Epithelial cell of prostate (primary cell): ENCODE data around the gene UIMC1.
"Not testable (repeated sequence)": the region's sequence is repeated elsewhere in the genome, so short reads cannot be mapped to it uniquely, and the experiment has no call there.

Experiments used
- DNase-seq: peaks from one replicate; pipeline ENCODE4 v3.0.0-alpha.2; 2011; ENCODE audit warnings: low read depth, low spot score
- H3K27ac ChIP-seq: fragments of 450-650 bp; 2 replicates; pipeline ENCODE4 v1.5.1; 2017; ENCODE audit warnings: mild to moderate bottlenecking

The UIMC1 gene

DNA sequence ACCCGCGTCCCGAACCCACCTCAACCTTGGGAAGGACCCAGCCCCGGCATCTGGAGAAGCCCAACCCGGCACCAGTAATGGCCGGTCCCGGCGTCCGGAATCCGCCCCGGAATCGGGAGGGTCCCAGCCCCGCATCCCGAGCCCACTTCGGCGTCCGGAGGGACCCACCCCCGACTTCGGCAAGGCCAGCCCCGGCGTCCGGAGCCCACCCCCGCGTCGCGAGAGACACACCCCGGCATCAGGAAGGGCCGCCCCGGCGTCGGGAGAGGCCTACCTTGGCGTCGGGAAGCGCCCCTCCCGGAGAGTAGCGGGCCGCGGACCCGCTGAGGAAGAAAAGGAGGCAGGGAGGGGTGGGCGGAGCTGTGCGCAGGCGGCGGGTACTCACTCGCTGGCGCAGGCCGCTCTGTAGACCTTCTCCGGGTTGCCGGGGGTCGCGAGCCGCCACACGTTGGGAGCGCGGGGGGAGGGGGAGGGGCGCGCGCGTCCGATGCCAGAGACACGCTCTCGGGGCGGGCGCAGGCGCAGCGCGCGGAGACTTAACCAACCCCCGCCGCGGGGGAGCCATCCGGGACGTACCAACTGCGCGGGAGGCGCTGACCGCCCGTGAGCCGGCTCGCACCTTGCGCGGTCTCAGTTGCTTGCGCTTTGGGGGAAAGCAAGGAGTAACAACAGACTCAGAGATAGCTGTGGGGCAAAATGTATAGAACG, at the start of gene UIMC1:
Gene UIMC1, minus strand, starts transcription at position 515 of the 708 bp plus-strand sequence. CDS start 24,164 bp downstream, outside the sequence.
- DNase-seq: peak; percentile 64
- H3K27ac ChIP-seq: peak within 1 kb of the TSS; percentile 80

DNA sequence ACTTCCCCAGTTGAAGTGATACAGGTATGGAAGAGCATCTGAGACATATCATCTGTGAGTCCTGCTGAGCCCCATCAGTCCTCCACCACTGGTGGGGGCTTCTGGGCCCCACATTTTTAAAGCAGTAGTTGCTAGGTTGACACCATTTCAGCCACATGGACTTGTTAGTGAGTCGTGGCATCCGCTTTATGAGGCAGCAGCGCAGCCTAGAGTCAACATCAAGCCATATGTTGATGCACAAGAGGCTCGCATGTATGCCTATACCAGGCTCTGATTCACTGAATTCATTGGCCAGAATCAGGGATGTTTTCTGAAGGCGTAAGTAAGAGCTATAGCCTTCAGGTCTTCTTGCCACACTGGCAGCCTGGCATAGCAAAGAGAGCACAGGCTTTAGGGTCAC, 42.7 kb upstream of the UIMC1 start:
- no peak overlapping the region for H3K27ac ChIP-seq
- DNase-seq: no peak

DNA sequence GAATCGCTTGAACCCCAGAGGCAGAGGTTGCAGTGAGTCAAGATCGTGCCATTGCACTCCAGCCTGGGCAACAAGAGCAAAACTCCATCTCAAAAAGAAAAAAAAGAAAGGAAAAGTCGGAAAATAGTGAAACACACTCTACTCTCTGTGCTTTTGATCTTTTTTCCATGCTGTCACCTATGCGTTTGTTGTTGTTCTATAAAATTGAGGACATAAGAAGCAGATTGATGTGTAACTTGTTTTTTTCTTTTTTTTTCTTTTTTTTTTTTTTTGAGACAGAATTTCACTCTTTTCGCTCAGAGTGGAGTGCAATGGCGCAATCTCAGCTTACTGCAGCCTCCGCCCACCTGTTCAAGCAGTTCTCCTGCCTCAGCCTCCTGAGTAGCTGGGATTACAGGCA, 42.0 kb upstream of the UIMC1 start:
- not testable (repeated sequence) for DNase-seq
- H3K27ac ChIP-seq: peak overlapping the region; percentile 54

DNA sequence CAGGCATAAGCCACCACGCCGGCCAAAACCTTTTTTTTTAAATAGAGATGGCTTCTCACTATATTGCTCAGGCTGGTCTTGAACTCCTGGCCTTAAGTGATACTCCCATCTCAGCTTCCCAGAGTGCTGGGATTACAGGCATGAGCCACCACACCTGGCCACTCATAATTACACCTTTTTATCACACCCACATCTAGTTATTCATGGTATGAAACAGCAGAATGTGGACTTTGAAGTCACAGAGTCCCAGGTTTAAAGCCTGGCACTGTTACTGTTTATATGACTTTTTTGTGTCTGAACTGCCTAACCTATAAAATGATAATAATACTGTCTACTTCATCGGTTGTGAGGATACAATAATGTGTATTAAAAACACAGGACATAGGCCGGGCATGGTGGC, 39.1 kb upstream of the UIMC1 start:
- H3K27ac ChIP-seq: no peak overlapping the region

DNA sequence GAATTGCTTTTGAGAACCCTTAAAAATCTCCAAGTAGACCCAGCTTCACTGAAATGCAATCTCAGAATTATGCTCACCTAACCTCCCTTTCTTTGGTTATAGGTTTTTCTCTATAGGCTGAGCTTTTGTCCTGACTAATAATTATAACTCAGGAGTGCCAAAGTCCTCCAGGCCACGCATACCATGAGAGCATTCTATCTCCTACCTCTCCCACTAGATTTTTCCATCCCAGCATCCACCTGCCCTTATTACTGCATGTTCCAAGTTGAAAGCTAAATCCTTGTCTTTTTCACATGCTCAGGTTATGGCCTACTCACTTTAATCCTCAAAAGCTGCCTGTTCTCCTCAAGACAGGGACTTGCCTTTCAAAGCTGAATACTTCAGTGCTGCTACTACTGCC, 38.1 kb upstream of the UIMC1 start:
- DNase-seq: no peak
- H3K27ac ChIP-seq: no peak overlapping the region

More for the DNA sequence above, 39.1 kb upstream of the UIMC1 start:
- no peak for DNase-seq

DNA sequence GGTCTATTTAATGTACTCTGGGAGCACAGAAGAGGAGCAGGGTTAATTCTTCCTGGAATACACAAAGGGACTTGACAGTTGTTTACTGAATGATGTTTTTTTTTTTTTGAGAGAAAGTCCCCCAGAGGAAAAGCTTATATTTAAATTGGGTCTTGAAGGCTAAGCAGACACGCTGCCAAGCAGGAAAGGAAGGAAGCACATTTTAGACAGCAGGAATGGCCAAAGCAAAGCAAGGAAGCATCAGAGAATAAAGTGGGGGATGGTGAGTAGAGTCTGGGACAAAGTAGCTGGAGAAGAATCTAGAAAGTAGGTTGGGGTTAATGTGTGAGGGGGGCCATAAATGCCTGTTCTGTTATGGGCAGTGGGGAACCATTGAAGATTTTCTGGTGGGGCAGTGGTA, 37.4 kb upstream of the UIMC1 start:
- no peak for DNase-seq
- no peak overlapping the region for H3K27ac ChIP-seq

DNA sequence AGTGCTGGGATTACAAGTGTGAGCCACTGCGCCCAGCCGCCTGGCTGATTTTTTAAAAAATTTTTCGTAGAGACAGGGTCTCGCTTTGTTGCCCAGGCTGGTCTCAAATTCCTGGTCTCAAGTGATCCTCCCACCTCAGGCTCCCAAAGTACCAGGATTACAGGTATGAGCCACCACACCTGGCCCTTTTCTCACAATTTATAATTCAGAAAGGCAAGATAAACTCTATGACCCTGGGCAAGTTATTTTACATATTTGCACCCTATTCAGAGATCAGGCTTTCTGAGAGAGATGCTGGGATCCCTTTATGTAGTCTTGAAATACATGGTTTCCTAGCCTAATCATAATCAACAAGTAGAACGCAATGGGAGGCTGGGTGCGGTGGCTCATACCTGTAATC, 36.5 kb upstream of the UIMC1 start:
- no peak for DNase-seq
- no peak overlapping the region for H3K27ac ChIP-seq

DNA sequence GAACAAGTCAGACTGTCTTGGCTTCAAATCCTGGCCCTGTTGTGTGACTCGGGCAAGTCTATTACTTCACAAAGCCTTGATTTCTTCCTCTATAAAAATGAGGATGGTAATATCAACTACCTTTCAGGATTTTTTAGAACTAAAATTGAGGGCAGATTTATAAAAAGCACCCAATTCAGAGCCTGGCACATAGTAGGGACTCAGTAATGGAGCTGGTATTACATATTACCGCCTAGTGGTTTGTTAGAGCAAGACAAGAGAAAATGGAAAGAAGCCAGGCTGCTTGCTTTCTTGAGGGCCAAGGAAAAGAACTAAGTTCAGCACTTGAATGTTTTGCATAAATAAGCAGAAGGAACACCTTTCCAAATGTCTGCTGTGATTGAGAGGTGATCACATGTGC, 35.4 kb upstream of the UIMC1 start:
- DNase-seq: no peak

DNA sequence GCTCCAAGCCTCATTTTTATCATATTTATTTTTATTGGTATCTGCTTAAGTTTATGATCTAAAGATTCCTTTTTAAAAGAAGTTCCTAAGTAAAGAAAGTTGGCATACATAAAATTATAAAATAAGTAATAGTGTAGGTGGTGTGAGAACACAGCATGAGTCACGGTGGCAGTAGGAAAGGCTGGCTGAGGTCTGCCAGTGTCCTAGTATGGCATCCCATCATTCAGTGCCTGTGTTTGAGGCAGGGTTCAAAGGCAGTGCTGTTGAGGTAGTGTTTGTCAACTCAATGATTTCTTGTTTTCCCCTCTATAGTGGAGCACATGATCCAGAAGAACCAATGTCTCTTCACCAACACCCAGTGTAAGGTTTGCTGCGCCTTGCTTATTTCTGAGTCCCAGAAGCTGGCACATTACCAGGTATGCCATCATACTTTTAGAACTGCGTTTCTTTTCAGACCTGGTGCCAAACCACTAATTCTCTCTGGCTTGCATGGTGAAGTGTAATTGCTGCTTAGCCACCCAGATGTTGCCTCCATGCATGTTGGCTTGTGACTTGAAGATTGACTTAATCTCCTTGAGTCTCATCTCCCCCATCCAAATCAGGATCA, 34.3 kb upstream of the UIMC1 start:
- peak; percentile 14 for DNase-seq
- no peak overlapping the region for H3K27ac ChIP-seq

More for the DNA sequence above, 35.4 kb upstream of the UIMC1 start:
- H3K27ac ChIP-seq: no peak overlapping the region

DNA sequence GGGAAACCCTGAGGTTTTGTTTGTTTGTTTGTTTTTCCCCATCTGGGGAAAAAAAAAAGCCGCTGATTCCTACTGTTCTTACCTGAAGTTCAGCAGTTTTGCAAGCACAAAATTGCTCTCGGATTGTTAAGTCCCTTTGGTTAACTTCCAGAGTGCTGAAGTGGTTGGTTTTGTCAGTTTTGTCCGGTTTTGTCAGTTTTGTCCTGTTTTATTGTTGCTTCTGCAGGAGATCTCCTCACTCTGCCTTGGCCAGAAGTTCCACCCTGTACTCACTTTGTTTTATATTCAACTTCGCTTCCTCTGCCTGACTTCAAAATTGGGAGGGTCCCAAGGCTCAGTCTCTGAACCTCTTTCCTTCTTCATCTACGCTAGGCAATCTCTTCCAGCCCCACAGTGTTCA, 30.3 kb upstream of the UIMC1 start:
- H3K27ac ChIP-seq: no peak overlapping the region
- DNase-seq: no peak

DNA sequence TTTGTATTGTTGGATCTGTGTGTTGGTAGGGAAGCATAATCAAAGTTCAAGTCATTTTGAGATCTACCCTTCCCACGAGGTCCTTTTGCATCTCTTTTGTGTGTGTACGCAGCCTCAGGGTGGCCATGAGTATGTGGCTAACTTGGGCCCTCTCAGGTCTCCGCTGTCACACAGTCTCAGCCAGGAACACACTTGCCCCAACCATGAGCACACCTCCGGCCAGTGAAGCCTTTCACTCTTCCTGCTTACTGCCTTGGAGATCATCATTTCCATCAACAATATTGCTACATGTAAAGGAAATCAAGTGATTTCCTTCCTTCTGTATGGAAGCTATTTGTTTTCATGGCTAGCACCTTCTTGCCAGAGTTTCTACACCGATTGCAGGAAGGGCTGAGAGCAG, 29.9 kb upstream of the UIMC1 start:
- no peak overlapping the region for H3K27ac ChIP-seq
- DNase-seq: no peak

DNA sequence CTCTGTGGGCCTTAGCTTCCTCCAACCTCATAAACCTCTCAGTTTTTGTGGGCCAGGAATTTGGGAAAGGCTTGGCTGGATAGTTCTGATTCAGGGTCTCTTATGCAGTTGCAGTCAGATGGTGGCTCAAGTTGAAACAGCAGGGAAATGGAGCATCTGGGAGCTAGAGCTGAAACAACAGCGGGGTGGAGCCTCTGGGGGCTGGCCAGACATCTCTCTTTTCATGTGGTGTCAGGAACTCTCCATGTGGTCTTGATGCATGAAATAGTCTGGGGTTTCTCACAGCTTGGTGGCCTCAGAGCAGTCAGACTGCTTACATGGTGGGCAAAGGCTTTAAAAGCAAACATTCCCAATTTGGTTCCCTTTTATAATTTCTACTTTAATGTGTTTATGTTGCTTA, 29.4 kb upstream of the UIMC1 start:
- no peak overlapping the region for H3K27ac ChIP-seq
- no peak for DNase-seq

DNA sequence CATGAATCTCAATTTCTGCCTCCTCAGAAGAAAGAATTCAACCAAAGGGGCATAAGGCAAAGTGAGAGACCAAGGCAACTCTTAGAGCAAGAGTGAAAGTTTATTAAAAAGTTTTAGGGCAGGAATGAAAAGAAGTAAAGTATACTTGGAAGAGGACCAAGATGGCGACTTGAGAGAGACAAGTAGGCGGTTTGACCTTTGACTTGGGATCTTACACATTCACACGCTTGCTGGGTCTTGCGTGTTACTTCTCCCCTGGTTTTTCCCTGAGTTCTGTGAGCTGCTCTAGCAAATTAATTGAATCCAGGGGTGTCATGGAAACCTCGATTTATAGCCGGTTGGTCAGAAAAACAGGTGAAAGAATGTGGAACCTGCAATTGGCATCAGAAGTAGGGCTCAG, 22.9 kb upstream of the UIMC1 start:
- no peak overlapping the region for H3K27ac ChIP-seq
- no peak for DNase-seq

DNA sequence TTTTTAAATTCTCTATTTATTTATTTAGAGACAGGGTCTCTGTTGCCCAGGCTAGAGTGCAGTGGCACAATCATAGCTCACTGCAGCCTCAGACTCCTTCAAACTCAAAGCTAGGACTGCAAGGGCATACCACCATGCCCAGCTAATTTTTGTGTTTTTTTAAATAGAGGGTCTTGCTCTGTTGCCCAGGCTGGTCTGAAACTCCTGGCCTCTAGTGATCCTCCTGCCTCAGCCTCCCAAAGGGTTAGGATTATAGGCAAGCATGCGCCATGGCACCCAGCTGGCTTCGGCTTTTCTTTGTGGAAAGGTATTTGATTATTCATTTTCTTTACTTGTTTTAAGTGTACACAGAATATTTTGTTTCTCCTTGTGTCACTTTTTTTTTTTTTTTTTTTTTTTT, 21.1 kb upstream of the UIMC1 start:
- no peak overlapping the region for H3K27ac ChIP-seq
- DNase-seq: no peak

DNA sequence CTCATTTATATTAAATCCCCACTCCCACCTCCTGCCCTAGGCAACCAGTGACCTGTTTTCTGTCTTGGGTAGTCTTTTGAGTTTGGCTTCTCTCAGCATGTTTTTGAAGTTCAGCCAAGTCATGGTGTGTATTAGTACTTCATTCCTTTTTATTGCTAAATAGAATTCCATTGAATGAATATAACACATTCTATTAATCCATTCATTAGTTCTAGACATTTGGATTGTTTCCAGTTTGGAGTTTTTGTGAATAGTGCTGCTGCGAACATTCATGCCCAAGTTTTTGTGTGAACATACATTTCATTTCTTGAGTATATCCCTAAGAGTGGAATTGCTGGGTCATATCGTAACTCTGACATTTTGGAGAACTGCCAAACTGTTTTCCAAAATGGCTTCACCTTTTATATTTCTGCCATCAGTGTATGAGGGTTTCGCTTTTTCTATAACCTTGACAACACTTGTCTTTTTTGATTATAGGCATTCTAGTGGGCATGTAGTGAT, 18.6 kb upstream of the UIMC1 start:
- DNase-seq: no peak
- no peak overlapping the region for H3K27ac ChIP-seq

DNA sequence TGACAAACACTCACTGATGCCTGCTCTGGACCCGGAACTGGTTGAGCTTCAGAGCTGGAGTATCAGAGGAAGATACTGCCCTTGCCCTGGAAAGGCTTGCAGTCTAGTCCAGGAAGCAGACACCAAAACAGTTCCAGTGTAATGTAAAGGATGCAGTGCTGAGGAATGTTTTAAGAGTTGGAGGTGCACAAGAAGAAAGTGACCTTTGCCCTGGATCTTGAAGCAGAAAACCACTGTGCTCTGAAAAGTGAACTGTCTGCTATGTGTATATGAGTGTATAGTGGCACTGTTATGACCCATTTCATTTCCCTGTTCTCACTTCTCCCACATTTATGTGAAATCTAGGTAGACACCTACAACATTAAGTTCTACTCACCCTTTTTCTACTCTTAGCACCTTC, 18.0 kb upstream of the UIMC1 start:
- H3K27ac ChIP-seq: no peak overlapping the region
- DNase-seq: no peak

DNA sequence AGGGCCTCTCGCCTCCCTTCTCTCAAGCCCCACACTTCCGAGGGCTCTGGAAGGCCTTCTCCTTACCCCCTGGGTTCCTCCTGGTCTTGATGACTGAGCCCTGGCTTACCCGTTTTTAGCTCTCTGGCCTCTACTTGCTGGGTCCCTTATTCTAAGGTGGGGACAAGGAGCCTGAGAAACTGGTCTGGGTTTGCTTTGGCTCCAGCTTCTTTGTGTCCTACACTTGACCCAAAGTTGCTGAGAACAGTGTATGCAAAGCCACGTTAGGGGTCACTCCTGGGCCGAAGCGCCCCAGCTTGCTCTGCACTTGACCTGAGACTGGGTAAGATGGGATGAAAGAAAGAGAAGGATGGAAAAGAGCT, 16.7 kb upstream of the UIMC1 start:
- peak overlapping the region; percentile 23 for H3K27ac ChIP-seq
- DNase-seq: no peak

DNA sequence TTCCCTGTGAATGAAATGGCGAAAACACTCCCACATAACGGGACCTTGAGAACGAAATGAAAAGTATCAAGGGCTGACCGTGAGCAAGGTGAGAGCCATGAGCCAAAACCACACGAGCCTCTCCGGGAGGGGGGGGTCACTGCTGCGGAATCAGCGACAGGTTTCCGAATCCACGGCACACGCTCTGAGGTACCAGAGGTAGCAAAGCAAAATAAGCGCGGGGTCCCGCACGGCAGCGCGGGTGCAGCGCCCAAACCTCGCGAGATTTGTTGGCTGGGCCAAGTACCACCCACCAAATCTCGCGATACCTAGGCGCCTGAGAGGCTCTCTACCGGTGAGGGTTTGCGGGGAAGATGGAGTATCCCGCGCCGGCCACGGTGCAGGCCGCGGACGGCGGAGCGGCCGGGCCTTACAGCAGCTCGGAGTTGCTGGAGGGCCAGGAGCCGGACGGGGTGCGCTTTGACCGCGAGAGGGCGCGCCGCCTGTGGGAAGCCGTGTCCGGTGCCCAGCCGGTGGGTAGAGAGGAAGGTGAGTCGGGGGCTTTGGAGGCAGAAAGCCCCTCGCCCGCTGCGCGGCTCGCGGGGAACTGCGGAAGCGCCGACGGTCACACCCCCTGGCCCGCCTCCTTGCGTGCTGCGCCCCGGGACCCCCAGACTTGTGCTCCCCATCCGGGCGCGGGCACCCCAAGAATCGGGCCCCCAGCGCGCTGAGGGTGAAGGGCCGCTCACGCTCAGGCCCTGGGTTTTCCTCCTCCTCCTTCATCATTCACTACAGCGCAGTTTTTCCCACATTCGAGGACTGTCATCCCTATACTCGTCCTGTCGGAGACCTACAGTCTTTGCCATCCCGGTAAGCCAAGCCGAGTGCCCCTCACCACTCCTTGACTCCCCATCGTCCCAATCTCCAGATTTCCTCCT, 16.1 kb upstream of the UIMC1 start, which contains the start of gene ZNF346:
Gene ZNF346, plus strand, starts transcription at position 311 of the 917 bp plus-strand sequence. Its CDS starts 43 bp downstream, at position 354.
- peak; percentile 39 for DNase-seq
- H3K27ac ChIP-seq: peak within 1 kb of the TSS; percentile 23

DNA sequence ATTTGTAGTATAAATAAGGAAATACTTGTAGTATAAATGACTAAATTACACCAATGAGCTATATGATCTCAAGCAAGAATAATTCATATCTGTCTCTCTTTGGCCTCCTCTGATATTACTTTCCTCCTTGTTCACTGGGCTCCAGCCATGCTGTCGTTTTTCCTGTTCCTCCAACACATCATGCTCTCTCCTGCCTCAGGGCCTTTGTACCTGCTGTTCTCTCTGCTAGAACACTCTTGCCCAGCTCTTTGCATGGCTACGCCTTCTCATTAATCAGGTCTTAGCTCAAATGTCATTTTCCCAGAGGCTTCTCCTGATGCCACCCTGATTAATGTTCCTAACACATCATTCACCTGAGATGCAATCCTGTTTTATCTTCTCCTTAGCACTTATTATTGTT, 13.5 kb upstream of the UIMC1 start:
- H3K27ac ChIP-seq: no peak overlapping the region
- DNase-seq: no peak

DNA sequence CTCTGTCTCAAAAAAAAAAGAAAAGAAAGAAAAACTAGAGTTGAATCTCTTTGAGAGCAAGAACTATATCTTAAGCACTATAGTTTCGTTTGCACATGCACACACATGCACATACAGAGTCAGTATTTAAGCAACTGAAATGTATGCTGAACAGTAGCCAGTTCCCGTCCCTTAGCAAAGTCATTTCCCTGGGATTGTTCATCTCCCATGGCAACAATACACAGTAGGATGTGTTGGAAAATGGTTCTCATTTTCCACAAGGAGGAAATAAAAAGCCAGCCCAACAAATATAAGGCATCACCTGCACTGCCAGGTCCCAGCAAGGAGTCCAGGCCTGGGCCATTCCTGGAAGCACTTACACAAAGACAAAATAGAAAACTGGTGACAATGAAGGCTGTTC, 11.8 kb upstream of the UIMC1 start:
- no peak overlapping the region for H3K27ac ChIP-seq
- DNase-seq: no peak

DNA sequence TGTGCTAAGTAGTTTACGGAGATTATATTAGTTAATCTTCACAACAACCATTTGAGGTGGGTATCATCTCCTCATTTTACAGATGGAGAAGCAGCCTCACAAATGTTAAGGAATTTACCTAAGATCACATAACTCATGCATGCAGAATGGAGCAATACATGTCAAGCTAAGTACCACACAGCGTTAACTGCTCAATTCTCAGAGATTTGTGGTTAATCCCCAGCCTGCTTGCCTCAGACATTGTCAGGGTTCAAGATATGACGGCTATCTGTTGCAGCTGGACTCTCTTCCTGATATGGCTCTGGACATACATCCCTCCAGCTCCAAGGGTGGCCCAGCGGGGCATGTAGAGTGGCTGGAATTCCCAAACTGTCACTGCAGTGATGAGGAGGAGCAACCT, 8.6 kb upstream of the UIMC1 start:
- no peak overlapping the region for H3K27ac ChIP-seq
- DNase-seq: no peak
